ENCODE measurements around the gene CHRNA9. TPM values are rescaled to one million over a fixed set of nuclear protein-coding genes. Genes with fewer than 3 reads are reported as not detected.
A peak's percentile ranks its signal among the peaks of the same experiment; 100 is the strongest.

CHRNA9 gene
- total RNA-seq, 1 experiment from 2014 or later: not detected

DNA sequence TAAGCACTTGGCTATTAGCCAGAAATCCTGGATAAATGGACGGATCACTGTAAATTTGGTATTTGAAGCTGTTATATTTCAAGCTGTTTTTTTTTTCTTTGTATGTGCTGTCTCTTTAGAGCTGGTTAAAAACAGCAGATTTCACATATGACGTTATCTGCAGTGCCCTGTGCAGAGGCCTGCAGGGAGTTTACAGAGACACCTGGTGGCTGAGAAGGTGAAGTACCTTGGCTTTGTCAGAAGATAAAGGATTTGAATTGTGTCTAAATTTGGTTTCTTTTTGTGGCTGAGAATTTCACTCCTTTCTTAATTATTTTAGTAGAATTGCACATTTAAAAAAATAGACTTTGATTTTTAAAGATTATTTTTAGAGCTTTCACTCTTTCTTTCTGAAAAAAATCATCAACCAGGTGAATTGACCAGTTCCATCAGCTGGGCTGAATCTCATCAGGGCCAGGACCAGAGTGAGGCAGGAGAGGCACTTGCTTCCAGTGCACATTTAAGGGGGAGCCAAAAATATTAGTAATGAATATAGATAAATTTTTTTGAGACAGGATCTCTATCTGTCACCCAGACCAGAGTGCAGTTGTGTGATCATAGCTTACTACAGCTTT, 9.6 kb upstream of the CHRNA9 start:
- in situ Hi-C loops (cut with HindIII; ENCODE audit: low pct_unique_long_range_greater_than_20kb, low sequenced_read_pairs) (no loop called here), intact Hi-C loops (cut with micrococcal nuclease; ENCODE audit: unreplicated experiment) (no loop called here)
- Histone ChIP-seq H3K4me3 (ENCODE audit: low read depth in 2 of 2, low read length in 2 of 2) (no peak overlapping the region), H3K9me3 (ENCODE audit: control insufficient read depth, insufficient read depth, low read depth, low read length) (no peaks in the 10 kb centered on the region), H3K27me3 (ENCODE audit: control insufficient read depth, insufficient read depth, low read length) (no peaks in the 10 kb centered on the region), H3K36me3 (ENCODE audit: control insufficient read depth, insufficient read depth, low read length) (no peaks in the 10 kb centered on the region), H3K4me1 (ENCODE audit: control insufficient read depth, insufficient read depth, low read length) (peaks cover 6% of the 10 kb centered on the region; the same call in 1 of the 2 replicates), H3K27ac (ENCODE audit: low read length) (no peak overlapping the region)
- ATAC-seq (peak; percentile 88), DNase-seq (ENCODE audit: low read depth, low spot score) (no peak)
- no TSS peak for BruUV-seq (replicated peaks)
- CTCF ChIA-PET: interaction anchor here (0.5 to 1.4 kb wide), 3 partner anchors 9 to 316 kb away, joined by 3 to 7 read pairs (median 3); no protein-coding TSS in a partner anchor
- TF ChIP-seq CTCF (IDR thresholded peaks at IDR 0.05) (peak; percentile 82), TCF7L2 (IDR thresholded peaks at IDR 0.05; ENCODE audit: low read depth, low read length) (no peak)
- TF ChIP-seq, protein P1, sequence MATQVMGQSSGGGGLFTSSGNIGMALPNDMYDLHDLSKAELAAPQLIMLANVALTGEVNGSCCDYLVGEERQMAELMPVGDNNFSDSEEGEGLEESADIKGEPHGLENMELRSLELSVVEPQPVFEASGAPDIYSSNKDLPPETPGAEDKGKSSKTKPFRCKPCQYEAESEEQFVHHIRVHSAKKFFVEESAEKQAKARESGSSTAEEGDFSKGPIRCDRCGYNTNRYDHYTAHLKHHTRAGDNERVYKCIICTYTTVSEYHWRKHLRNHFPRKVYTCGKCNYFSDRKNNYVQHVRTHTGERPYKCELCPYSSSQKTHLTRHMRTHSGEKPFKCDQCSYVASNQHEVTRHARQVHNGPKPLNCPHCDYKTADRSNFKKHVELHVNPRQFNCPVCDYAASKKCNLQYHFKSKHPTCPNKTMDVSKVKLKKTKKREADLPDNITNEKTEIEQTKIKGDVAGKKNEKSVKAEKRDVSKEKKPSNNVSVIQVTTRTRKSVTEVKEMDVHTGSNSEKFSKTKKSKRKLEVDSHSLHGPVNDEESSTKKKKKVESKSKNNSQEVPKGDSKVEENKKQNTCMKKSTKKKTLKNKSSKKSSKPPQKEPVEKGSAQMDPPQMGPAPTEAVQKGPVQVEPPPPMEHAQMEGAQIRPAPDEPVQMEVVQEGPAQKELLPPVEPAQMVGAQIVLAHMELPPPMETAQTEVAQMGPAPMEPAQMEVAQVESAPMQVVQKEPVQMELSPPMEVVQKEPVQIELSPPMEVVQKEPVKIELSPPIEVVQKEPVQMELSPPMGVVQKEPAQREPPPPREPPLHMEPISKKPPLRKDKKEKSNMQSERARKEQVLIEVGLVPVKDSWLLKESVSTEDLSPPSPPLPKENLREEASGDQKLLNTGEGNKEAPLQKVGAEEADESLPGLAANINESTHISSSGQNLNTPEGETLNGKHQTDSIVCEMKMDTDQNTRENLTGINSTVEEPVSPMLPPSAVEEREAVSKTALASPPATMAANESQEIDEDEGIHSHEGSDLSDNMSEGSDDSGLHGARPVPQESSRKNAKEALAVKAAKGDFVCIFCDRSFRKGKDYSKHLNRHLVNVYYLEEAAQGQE (IDR thresholded peaks at IDR 0.05; ENCODE audit: insufficient read depth in 1 of 2, low read depth in 2 of 2, low read length in 1 of 2): no peak
- POLR2A ChIA-PET: no interaction called here

- intact Hi-C loops (cut with micrococcal nuclease; ENCODE audit: unreplicated experiment): no loop called here
- Histone ChIP-seq H3K4me3 (ENCODE audit: low read depth in 2 of 2, low read length in 2 of 2) (no peak overlapping the region), H3K27ac (ENCODE audit: low read length) (peak overlapping the region; percentile 12; the same call in 1 of the 2 replicates)
These were observed 7.8 kb upstream of the CHRNA9 start for GRCh38 chr4:40327340-40327739.

More at GRCh38 chr4:40327340-40327739, 7.8 kb upstream of the CHRNA9 start:
- CTCF ChIA-PET: no interaction called here
- ATAC-seq: no peak
- Histone ChIP-seq H3K36me3 (ENCODE audit: control insufficient read depth, insufficient read depth, low read length) (no peaks in the 10 kb centered on the region), H3K27me3 (ENCODE audit: control insufficient read depth, insufficient read depth, low read length) (no peaks in the 10 kb centered on the region), H3K4me1 (ENCODE audit: control insufficient read depth, insufficient read depth, low read length) (peaks cover 6% of the 10 kb centered on the region; the same call in 1 of the 2 replicates), H3K9me3 (ENCODE audit: control insufficient read depth, insufficient read depth, low read depth, low read length) (no peaks in the 10 kb centered on the region)
- in situ Hi-C loops (cut with HindIII; ENCODE audit: low pct_unique_long_range_greater_than_20kb, low sequenced_read_pairs): no loop called here
- TF ChIP-seq, protein P1 (IDR thresholded peaks at IDR 0.05; ENCODE audit: insufficient read depth in 1 of 2, low read depth in 2 of 2, low read length in 1 of 2): no peak
- no peak for TF ChIP-seq CTCF (IDR thresholded peaks at IDR 0.05)
- TF ChIP-seq SIN3A (IDR thresholded peaks at IDR 0.05; ENCODE audit: borderline replicate concordance, insufficient read depth, low read depth, low read length): no peak
- no peak for TF ChIP-seq POLR2AphosphoS5 (IDR thresholded peaks at IDR 0.05; ENCODE audit: low read depth, low read length)
- no peak for TF ChIP-seq TCF7L2 (IDR thresholded peaks at IDR 0.05; ENCODE audit: low read depth, low read length)
- DNase-seq (ENCODE audit: low read depth, low spot score): no peak
- BruUV-seq (replicated peaks): no TSS peak
- POLR2A ChIA-PET: no interaction called here
